Adipocyte (in vitro differentiated cells): Measurements from ENCODE around the gene RTN1.
A peak's percentile ranks its signal among the peaks of the same experiment; 100 is the strongest.
"Not testable (repeated sequence)": the region's sequence is repeated elsewhere in the genome, so short reads cannot be mapped to it uniquely, and the experiment has no call there.

Experiments used
- DNase-seq: peaks from one replicate; pipeline ENCODE4 v3.0.0-alpha.2; 2015; ENCODE audit warnings: low read depth
- H3K27me3 ChIP-seq: replicated peaks from 2 replicates; pipeline ENCODE4 v1.7.0; 2013; ENCODE audit warnings: mild to moderate bottlenecking, low read length, moderate library complexity; ENCODE audit not compliant: control insufficient read depth, insufficient read depth
- H3K36me3 ChIP-seq: 2 replicates; pipeline ENCODE4 v1.7.0; 2013; ENCODE audit warnings: low read length, mild to moderate bottlenecking, moderate library complexity; ENCODE audit not compliant: control insufficient read depth, insufficient read depth, severe bottlenecking
- H3K4me1 ChIP-seq: 2 replicates; pipeline ENCODE4 v1.7.0; 2013; ENCODE audit warnings: mild to moderate bottlenecking, low read length, moderate library complexity; ENCODE audit not compliant: control insufficient read depth, insufficient read depth
- H3K4me3 ChIP-seq: 2 replicates; pipeline ENCODE4 v1.7.0; 2013; ENCODE audit warnings: mild to moderate bottlenecking, low read length, moderate library complexity
- H3K9ac ChIP-seq: 2 replicates; pipeline ENCODE4 v1.7.0; 2013; ENCODE audit warnings: mild to moderate bottlenecking, low read length, moderate library complexity
- H3K9me3 ChIP-seq: 2 replicates; pipeline ENCODE4 v1.7.0; 2013; ENCODE audit warnings: mild to moderate bottlenecking, low read length, moderate library complexity; ENCODE audit not compliant: control insufficient read depth

RTN1 gene

GRCh38 chr14:59656473-59656872 is 214.1 kb downstream of the RTN1 start:
- Histone ChIP-seq H3K9me3 (peaks cover 16% of the 10 kb centered on the region), H3K9ac (no peak overlapping the region), H3K4me3 (no peak overlapping the region), H3K36me3 (no peaks in the 10 kb centered on the region), H3K27me3 (no peaks in the 10 kb centered on the region), H3K4me1 (no peaks in the 10 kb centered on the region)
- DNase-seq, result no peak

- not testable (repeated sequence) for H3K4me1 ChIP-seq, H3K9ac ChIP-seq, DNase-seq, H3K4me3 ChIP-seq, H3K27me3 ChIP-seq, H3K36me3 ChIP-seq
- H3K9me3 ChIP-seq, result peaks cover 11% of the 10 kb centered on the region
Measured at GRCh38 chr14:59654131-59654530, 216.4 kb downstream of the RTN1 start.

- H3K4me3 ChIP-seq, H3K4me1 ChIP-seq, H3K36me3 ChIP-seq, DNase-seq, H3K9ac ChIP-seq, H3K27me3 ChIP-seq: not testable (repeated sequence)
- H3K9me3 ChIP-seq, result peaks cover 47% of the 10 kb centered on the region
Measured at GRCh38 chr14:59646832-59647231, 223.7 kb downstream of the RTN1 start.

- H3K9me3 ChIP-seq, result peaks cover 22% of the 10 kb centered on the region
- H3K9ac ChIP-seq, result no peak overlapping the region
- no peak overlapping the region for H3K4me3 ChIP-seq
- H3K36me3 ChIP-seq, result no peaks in the 10 kb centered on the region
- no peak for DNase-seq
- no peaks in the 10 kb centered on the region for H3K4me1 ChIP-seq
- H3K27me3 ChIP-seq, result no peaks in the 10 kb centered on the region
Measured at GRCh38 chr14:59638885-59639284, 231.7 kb downstream of the RTN1 start.

GRCh38 chr14:59634617-59635016 is 236.0 kb downstream of the RTN1 start:
- DNase-seq, result no peak
- Histone ChIP-seq H3K36me3 (no peaks in the 10 kb centered on the region), H3K27me3 (peaks cover 12% of the 10 kb centered on the region), H3K9me3 (peaks cover 3% of the 10 kb centered on the region), H3K4me1 (peaks cover 4% of the 10 kb centered on the region), H3K4me3 (no peak overlapping the region), H3K9ac (no peak overlapping the region)

GRCh38 chr14:59633486-59633885 is 237.1 kb downstream of the RTN1 start:
- DNase-seq, result no peak
- H3K36me3 ChIP-seq, result no peaks in the 10 kb centered on the region
- no peak overlapping the region for H3K9ac ChIP-seq
- H3K27me3 ChIP-seq, result peaks cover 18% of the 10 kb centered on the region
- no peak overlapping the region for H3K4me3 ChIP-seq
- H3K9me3 ChIP-seq, result peaks cover 3% of the 10 kb centered on the region
- peaks cover 4% of the 10 kb centered on the region for H3K4me1 ChIP-seq

GRCh38 chr14:59632381-59632780 is 238.2 kb downstream of the RTN1 start:
- Histone ChIP-seq H3K9me3 (peaks cover 3% of the 10 kb centered on the region), H3K27me3 (peaks cover 23% of the 10 kb centered on the region)
- DNase-seq, result peak; percentile 6

GRCh38 chr14:59631237-59631636 is 239.3 kb downstream of the RTN1 start:
- Histone ChIP-seq H3K9ac (no peak overlapping the region), H3K4me3 (no peak overlapping the region), H3K27me3 (peaks cover 23% of the 10 kb centered on the region), H3K4me1 (peaks cover 4% of the 10 kb centered on the region), H3K36me3 (no peaks in the 10 kb centered on the region), H3K9me3 (peaks cover 3% of the 10 kb centered on the region)
- DNase-seq, result no peak

More at GRCh38 chr14:59632381-59632780, 238.2 kb downstream of the RTN1 start:
- no peaks in the 10 kb centered on the region for H3K36me3 ChIP-seq
- H3K4me1 ChIP-seq, result peaks cover 4% of the 10 kb centered on the region
- no peak overlapping the region for H3K9ac ChIP-seq
- H3K4me3 ChIP-seq, result no peak overlapping the region

- H3K27me3 ChIP-seq, result peaks cover 23% of the 10 kb centered on the region
- peak; percentile 1 for DNase-seq
- H3K4me3 ChIP-seq, result peak overlapping the region; percentile 73
- peaks cover 4% of the 10 kb centered on the region for H3K4me1 ChIP-seq
- H3K9ac ChIP-seq, result no peak overlapping the region
- H3K9me3 ChIP-seq, result peaks cover 3% of the 10 kb centered on the region
- no peaks in the 10 kb centered on the region for H3K36me3 ChIP-seq
Measured at GRCh38 chr14:59630288-59630963, 240.2 kb downstream of the RTN1 start.

GRCh38 chr14:59629444-59630287 is 240.9 kb downstream of the RTN1 start:
- no peaks in the 10 kb centered on the region for H3K36me3 ChIP-seq
- no peak overlapping the region for H3K9ac ChIP-seq
- peaks cover under 1% of the 10 kb centered on the region for H3K9me3 ChIP-seq
- peaks cover 23% of the 10 kb centered on the region for H3K27me3 ChIP-seq
- no peak for DNase-seq
- peak overlapping the region; percentile 73 for H3K4me3 ChIP-seq
- H3K4me1 ChIP-seq, result peaks cover 4% of the 10 kb centered on the region

GRCh38 chr14:59627011-59627520 is 243.5 kb downstream of the RTN1 start:
- Histone ChIP-seq H3K4me3 (no peak overlapping the region), H3K27me3 (peaks cover 23% of the 10 kb centered on the region), H3K36me3 (no peaks in the 10 kb centered on the region), H3K9me3 (no peaks in the 10 kb centered on the region), H3K4me1 (peaks cover 4% of the 10 kb centered on the region), H3K9ac (no peak overlapping the region)
- DNase-seq, result no peak
